WTC11 (cell line): ENCODE results near the gene OSBPL7. TPM values are rescaled to one million over a fixed set of nuclear protein-coding genes. Genes with fewer than 3 reads are reported as not detected.

Experiments
- ATAC-seq: fragments of 200-7000 bp; cut with Tn5 transposase; 2 replicates; pipeline ENCODE4 v1.10.0; 2021; ENCODE audit warnings: mild to moderate bottlenecking, moderate library complexity
- CTCF ChIA-PET: fragments of 300-600 bp; sonication (Branson Sonifier 250); formaldehyde crosslinking; loops from one replicate; lab custom pipeline; 2021; ENCODE audit warnings: antibody characterized with exemption; lab: Charles Lee
- POLR2A ChIA-PET: fragments of 350-600 bp; sonication (Branson Sonifier 250); formaldehyde crosslinking; loops from one replicate; lab custom pipeline; 2021; ENCODE audit warnings: antibody characterized with exemption; lab: Charles Lee
- DNase-seq: peaks from one replicate; pipeline ENCODE4 v3.0.0; 2021; ENCODE audit warnings: low spot score
- H3K27ac Mint-ChIP-seq: 2 replicates; pipeline ENCODE4 v1.8.0; 2021; ENCODE audit warnings: mixed read lengths
- H3K27me3 Mint-ChIP-seq: 2 replicates; pipeline ENCODE4 v1.8.0; 2021; ENCODE audit warnings: low read depth, mild to moderate bottlenecking, moderate library complexity, mixed read lengths
- H3K36me3 Mint-ChIP-seq: 2 replicates; pipeline ENCODE4 v1.8.0; 2021; ENCODE audit warnings: mixed read lengths
- H3K4me1 Mint-ChIP-seq: 2 replicates; pipeline ENCODE4 v1.8.0; 2022; ENCODE audit warnings: mixed read lengths
- H3K4me3 Mint-ChIP-seq: 2 replicates; pipeline ENCODE4 v1.8.0; 2021; ENCODE audit warnings: mild to moderate bottlenecking, moderate library complexity, mixed read lengths
- H3K9me3 Mint-ChIP-seq: 2 replicates; pipeline ENCODE4 v1.8.0; 2021; ENCODE audit warnings: mixed read lengths
- CBFB ChIP-seq: sonication (generic); formaldehyde crosslinking; IDR thresholded peaks from 2 replicates; pipeline ENCODE4 v1.8.1; 2022; ENCODE audit warnings: mild to moderate bottlenecking, low read depth, missing genetic modification reagents
- CTCF ChIP-seq: fragments of 200-600 bp; IDR thresholded peaks from 2 replicates; pipeline ENCODE4 v1.8.0; 2022; ENCODE audit warnings: antibody characterized with exemption
- ETV6 ChIP-seq: sonication (generic); formaldehyde crosslinking; IDR thresholded peaks from 2 replicates; pipeline ENCODE4 v1.8.1; 2022; ENCODE audit warnings: mild to moderate bottlenecking, missing genetic modification reagents
- FOXP1 ChIP-seq: sonication (generic); formaldehyde crosslinking; IDR thresholded peaks from 2 replicates; pipeline ENCODE4 v1.8.0; 2022; ENCODE audit warnings: missing genetic modification reagents, mild to moderate bottlenecking, moderate library complexity, borderline replicate concordance
- IRF2 ChIP-seq: sonication (generic); formaldehyde crosslinking; IDR thresholded peaks from 2 replicates; pipeline ENCODE4 v1.8.0; 2022; ENCODE audit warnings: low read depth, missing genetic modification reagents, borderline replicate concordance
- JAZF1 ChIP-seq: fragments of 250-450 bp; sonication (Bioruptor Pico); IDR thresholded peaks from 2 replicates; pipeline ENCODE4 v1.9.0; 2021; ENCODE audit warnings: moderate library complexity, mild to moderate bottlenecking, inconsistent platforms
- MLX ChIP-seq: sonication (generic); formaldehyde crosslinking; IDR thresholded peaks from 2 replicates; pipeline ENCODE4 v1.8.1; 2023; ENCODE audit warnings: mild to moderate bottlenecking, missing genetic modification reagents, moderate library complexity
- NR1H2 ChIP-seq: sonication (generic); formaldehyde crosslinking; IDR thresholded peaks from 2 replicates; pipeline ENCODE4 v1.9.0; 2021; ENCODE audit warnings: mild to moderate bottlenecking, moderate library complexity, missing genetic modification reagents
- OVOL2 ChIP-seq: fragments of 250-450 bp; sonication (Bioruptor Pico); IDR thresholded peaks from 2 replicates; pipeline ENCODE4 v1.9.0; 2021; ENCODE audit warnings: mild to moderate bottlenecking, borderline replicate concordance
- PREB ChIP-seq: sonication (generic); formaldehyde crosslinking; IDR thresholded peaks from 2 replicates; pipeline ENCODE4 v1.8.1; 2022; ENCODE audit warnings: mild to moderate bottlenecking, missing genetic modification reagents, moderate library complexity, borderline replicate concordance
- TCF7 ChIP-seq: sonication (generic); formaldehyde crosslinking; IDR thresholded peaks from 2 replicates; pipeline ENCODE4 v1.8.0; 2022; ENCODE audit warnings: mild to moderate bottlenecking, low read depth, missing genetic modification reagents, moderate library complexity
- ZBTB21 ChIP-seq: sonication (generic); formaldehyde crosslinking; IDR thresholded peaks from 2 replicates; pipeline ENCODE4 v1.8.1; 2023; ENCODE audit warnings: mild to moderate bottlenecking, missing genetic modification reagents, borderline replicate concordance
- ZMAT4 ChIP-seq: fragments of 250-450 bp; sonication (Bioruptor Pico); IDR thresholded peaks from 2 replicates; pipeline ENCODE4 v1.9.0; 2021; ENCODE audit warnings: mild to moderate bottlenecking
- ZNF121 ChIP-seq: sonication (generic); formaldehyde crosslinking; IDR thresholded peaks from 2 replicates; pipeline ENCODE4 v1.8.0; 2023; ENCODE audit warnings: missing genetic modification reagents
- ZNF138 ChIP-seq: sonication (generic); formaldehyde crosslinking; conservative IDR thresholded peaks from 2 replicates; pipeline ENCODE4 v1.8.1; 2022; ENCODE audit warnings: mild to moderate bottlenecking, moderate library complexity, missing genetic modification reagents
- ZNF263 ChIP-seq: sonication (generic); formaldehyde crosslinking; IDR thresholded peaks from 2 replicates; pipeline ENCODE4 v1.8.1; 2022; ENCODE audit warnings: low read depth, mild to moderate bottlenecking, moderate library complexity, missing genetic modification reagents
- ZNF423 ChIP-seq: fragments of 250-450 bp; sonication (Bioruptor Pico); IDR thresholded peaks from 2 replicates; pipeline ENCODE4 v2.1.2; 2022; ENCODE audit warnings: mild to moderate bottlenecking, moderate library complexity
- ZNF532 ChIP-seq: fragments of 250-450 bp; sonication (Bioruptor Pico); IDR thresholded peaks from 2 replicates; pipeline ENCODE4 v1.9.0; 2021; ENCODE audit warnings: mild to moderate bottlenecking, borderline replicate concordance
- ZSCAN18 ChIP-seq: fragments of 250-450 bp; sonication (Bioruptor Pico); IDR thresholded peaks from 2 replicates; pipeline ENCODE4 v2.1.2; 2022; ENCODE audit warnings: mild to moderate bottlenecking, moderate library complexity
- total RNA-seq: library from RNA; stranded (reverse); gene quantifications from 3 replicates; pipeline ENCODE4 v1.2.3, GENCODE V29; 2021

The OSBPL7 gene
- total RNA-seq, 1 experiment from 2014 or later = 13.5 TPM

GRCh38 chr17:47813077-47813476, 8.5 kb downstream of the OSBPL7 start:
- CTCF ChIA-PET = no interaction called here
- Mint-ChIP-seq H3K27ac (no peak overlapping the region), H3K9me3 (no peaks in the 10 kb centered on the region), H3K4me1 (peaks cover 6% of the 10 kb centered on the region), H3K4me3 (no peak overlapping the region), H3K27me3 (no peaks in the 10 kb centered on the region), H3K36me3 (no peaks in the 10 kb centered on the region; the same call in 1 of the 2 replicates)
- DNase-seq (peak; percentile 4), ATAC-seq (no peak)
- no peak for TF ChIP-seq NR1H2
- no peak for TF ChIP-seq CTCF
- TF ChIP-seq IRF2 (CRISPR knock-in tag) = no peak
- POLR2A ChIA-PET = no interaction called here

GRCh38 chr17:47812146-47812920, 9.3 kb downstream of the OSBPL7 start:
- Mint-ChIP-seq H3K27me3 (no peaks in the 10 kb centered on the region), H3K27ac (0 out of 2 replicates have a peak overlapping the region, but pooled peaks have one; percentile 43), H3K4me1 (peaks cover 6% of the 10 kb centered on the region), H3K4me3 (no peak overlapping the region), H3K9me3 (no peaks in the 10 kb centered on the region), H3K36me3 (no peaks in the 10 kb centered on the region)
- ChIA-PET CTCF (no interaction called here), POLR2A (no interaction called here)
- TF ChIP-seq FOXP1 = no peak
- peak; percentile 59; the same call in 1 of the 2 replicates for TF ChIP-seq ZNF263 (CRISPR knock-in tag)
- ATAC-seq = no peak
- peak; percentile 5 for DNase-seq

- Mint-ChIP-seq H3K4me3 (no peak overlapping the region), H3K27me3 (no peaks in the 10 kb centered on the region), H3K27ac (no peak overlapping the region)
These were observed 9.9 kb downstream of the OSBPL7 start for GRCh38 chr17:47811709-47812108.

More at GRCh38 chr17:47811709-47812108, 9.9 kb downstream of the OSBPL7 start:
- Mint-ChIP-seq H3K36me3 (no peaks in the 10 kb centered on the region), H3K4me1 (peaks cover 6% of the 10 kb centered on the region), H3K9me3 (no peaks in the 10 kb centered on the region)
- DNase-seq (no peak), ATAC-seq (no peak)
- ChIA-PET CTCF (no interaction called here), POLR2A (no interaction called here)
- TF ChIP-seq ETV6 (CRISPR knock-in tag) (no peak), OVOL2 (CRISPR knock-in tag) (no peak), ZNF138 (CRISPR knock-in tag) (no peak), ZSCAN18 (CRISPR knock-in tag) (no peak), ZBTB21 (no peak), CTCF (no peak), TCF7 (CRISPR knock-in tag) (no peak), ZNF423 (CRISPR knock-in tag) (no peak), JAZF1 (CRISPR knock-in tag) (no peak), ZNF121 (no peak), CBFB (CRISPR knock-in tag) (no peak), PREB (CRISPR knock-in tag) (no peak), ZMAT4 (CRISPR knock-in tag) (no peak), MLX (CRISPR knock-in tag) (no peak), ZNF532 (CRISPR knock-in tag) (no peak)
